H9 (cell line): ENCODE results near the gene SYNE4. TPM values are rescaled to one million over a fixed set of nuclear protein-coding genes. Genes with fewer than 3 reads are reported as not detected.

Source experiments
- DNase-seq: peaks from one replicate; pipeline ENCODE4 v3.0.0-alpha.2; 2017
- H2AFZ ChIP-seq: one replicate; pipeline ENCODE4 v1.6.1; 2013; ENCODE audit warnings: mild to moderate bottlenecking, low read length, control low read depth, moderate library complexity
- H2AK5ac ChIP-seq: 2 replicates; pipeline ENCODE4 v1.6.1; 2013; ENCODE audit warnings: low read length, control low read depth, mixed read lengths; ENCODE audit not compliant: insufficient read length
- H2BK120ac ChIP-seq: one replicate; pipeline ENCODE4 v1.6.1; 2013; ENCODE audit warnings: low read depth, mild to moderate bottlenecking, low read length, control low read depth, inconsistent platforms; ENCODE audit not compliant: poor library complexity, severe bottlenecking
- H2BK12ac ChIP-seq: 2 replicates; pipeline ENCODE4 v1.6.1; 2013; ENCODE audit warnings: low read length, control low read depth, mixed read lengths, low read depth; ENCODE audit not compliant: insufficient read length
- H2BK15ac ChIP-seq: 2 replicates; pipeline ENCODE4 v1.6.1; 2013; ENCODE audit warnings: low read depth, low read length, control low read depth
- H2BK20ac ChIP-seq: one replicate; pipeline ENCODE4 v1.6.1; 2013; ENCODE audit warnings: low read depth, mild to moderate bottlenecking, low read length, control low read depth, inconsistent platforms; ENCODE audit not compliant: poor library complexity, severe bottlenecking
- H2BK5ac ChIP-seq: 2 replicates; pipeline ENCODE4 v1.6.1; 2013; ENCODE audit warnings: low read length, control low read depth, mixed read lengths; ENCODE audit not compliant: insufficient read length
- H3K14ac ChIP-seq: 2 replicates; pipeline ENCODE4 v1.6.1; 2013; ENCODE audit warnings: low read length, control low read depth; ENCODE audit not compliant: insufficient read depth
- H3K18ac ChIP-seq: 2 replicates; pipeline ENCODE4 v1.6.1; 2013; ENCODE audit warnings: low read depth, mild to moderate bottlenecking, mixed read lengths, low read length, control low read depth; ENCODE audit not compliant: insufficient read length
- H3K23ac ChIP-seq: 2 replicates; pipeline ENCODE4 v1.6.1; 2013; ENCODE audit warnings: low read length, control low read depth, mixed read lengths, low read depth; ENCODE audit not compliant: insufficient read length
- H3K23me2 ChIP-seq: 2 replicates; pipeline ENCODE4 v1.6.1; 2013; ENCODE audit warnings: low read depth, mild to moderate bottlenecking, mixed read lengths, low read length, control low read depth; ENCODE audit not compliant: insufficient read length, poor library complexity, severe bottlenecking
- H3K27ac ChIP-seq: 2 replicates; pipeline ENCODE4 v1.5.1; 2013; ENCODE audit warnings: low read length, control low read depth, mixed read lengths, low read depth; ENCODE audit not compliant: insufficient read length
- H3K27me3 ChIP-seq: 2 replicates; pipeline ENCODE4 v1.6.1; 2013; ENCODE audit warnings: low read length, control low read depth, inconsistent platforms; ENCODE audit not compliant: insufficient read depth
- H3K4ac ChIP-seq: 2 replicates; pipeline ENCODE4 v1.6.1; 2013; ENCODE audit warnings: low read depth, mild to moderate bottlenecking, control low read depth, inconsistent platforms, low read length, moderate library complexity
- H3K4me1 ChIP-seq: 2 replicates; pipeline ENCODE4 v1.6.1; 2013; ENCODE audit warnings: low read length, control low read depth, inconsistent platforms; ENCODE audit not compliant: insufficient read depth
- H3K4me2 ChIP-seq: 2 replicates; pipeline ENCODE4 v1.6.1; 2013; ENCODE audit warnings: low read length, control low read depth, mixed read lengths; ENCODE audit not compliant: insufficient read length, insufficient read depth
- H3K56ac ChIP-seq: 2 replicates; pipeline ENCODE4 v1.6.1; 2013; ENCODE audit warnings: low read depth, mild to moderate bottlenecking, mixed read lengths, low read length, control low read depth; ENCODE audit not compliant: insufficient read length
- H3K79me1 ChIP-seq: 2 replicates; pipeline ENCODE4 v1.6.1; 2013; ENCODE audit warnings: low read depth, mild to moderate bottlenecking, moderate library complexity, low read length, control low read depth, inconsistent platforms; ENCODE audit not compliant: insufficient read depth, poor library complexity, severe bottlenecking
- H3K79me2 ChIP-seq: 2 replicates; pipeline ENCODE4 v1.6.1; 2013; ENCODE audit warnings: low read length, control low read depth, inconsistent platforms; ENCODE audit not compliant: insufficient read depth
- H3K9ac ChIP-seq: 2 replicates; pipeline ENCODE4 v1.6.1; 2013; ENCODE audit warnings: low read length, control low read depth, mixed read lengths; ENCODE audit not compliant: insufficient read length; ENCODE audit errors: extremely low read depth
- H3K9me3 ChIP-seq: one replicate; pipeline ENCODE4 v1.6.1; 2013; ENCODE audit warnings: low read depth, low read length, inconsistent platforms; ENCODE audit not compliant: control insufficient read depth
- H3T11ph ChIP-seq: one replicate; pipeline ENCODE4 v1.6.1; 2013; ENCODE audit warnings: mild to moderate bottlenecking, low read length, control low read depth, inconsistent platforms
- H4K20me1 ChIP-seq: one replicate; pipeline ENCODE4 v1.6.1; 2013; ENCODE audit not compliant: control insufficient read depth, insufficient read length, insufficient read depth
- H4K5ac ChIP-seq: 2 replicates; pipeline ENCODE4 v1.6.1; 2013; ENCODE audit warnings: low read depth, mild to moderate bottlenecking, mixed read lengths, low read length, control low read depth; ENCODE audit not compliant: insufficient read length
- H4K8ac ChIP-seq: replicated peaks from 2 replicates; pipeline ENCODE4 v1.6.1; 2013; ENCODE audit warnings: low read length, control low read depth, mixed read lengths, low read depth; ENCODE audit not compliant: insufficient read length
- H4K91ac ChIP-seq: 2 replicates; pipeline ENCODE4 v1.6.1; 2013; ENCODE audit warnings: low read depth, mild to moderate bottlenecking, moderate library complexity, mixed read lengths, low read length, control low read depth; ENCODE audit not compliant: insufficient read length
- H3K27ac Mint-ChIP-seq, 3 experiments: 2 replicates in 2 of 3; 3 replicates in 1 of 3; pipeline ENCODE4 v1.8.0; 2020 to 2021; ENCODE audit warnings: mixed read lengths in 3 of 3, mild to moderate bottlenecking in 1 of 3, moderate library complexity in 1 of 3
- H3K27me3 Mint-ChIP-seq: 2 replicates; pipeline ENCODE4 v1.8.0; 2021; ENCODE audit warnings: low read depth, mild to moderate bottlenecking, moderate library complexity, mixed read lengths
- H3K36me3 Mint-ChIP-seq, 3 experiments: 2 replicates in 2 of 3; 3 replicates in 1 of 3; pipeline ENCODE4 v1.8.0; 2020 to 2021; ENCODE audit warnings: low read depth in 3 of 3, mixed read lengths in 3 of 3; ENCODE audit not compliant: insufficient read depth in 1 of 3
- H3K4me1 Mint-ChIP-seq, 2 experiments: 2 replicates each; pipeline ENCODE4 v1.8.0; 2020; ENCODE audit warnings: mixed read lengths in 2 of 2
- H3K4me3 Mint-ChIP-seq, 2 experiments: 2 replicates in 1 of 2; 3 replicates in 1 of 2; pipeline ENCODE4 v1.8.0; 2020 to 2021; ENCODE audit warnings: mild to moderate bottlenecking in 2 of 2, mixed read lengths in 2 of 2, moderate library complexity in 1 of 2
- H3K9me3 Mint-ChIP-seq, 2 experiments: 2 replicates in 1 of 2; 3 replicates in 1 of 2; pipeline ENCODE4 v1.8.0; 2020; ENCODE audit warnings: mild to moderate bottlenecking in 2 of 2, mixed read lengths in 2 of 2, moderate library complexity in 1 of 2
- CTCF ChIP-seq: fragments of 200-600 bp; sonication (generic); conservative IDR thresholded peaks from 3 replicates; pipeline ENCODE4 v1.8.0; 2021; ENCODE audit warnings: antibody characterized with exemption, mild to moderate bottlenecking
- WGBS: extraction: QIAGEN DNeasy Blood & Tissue Kit; methylation state at CpG from one replicate; pipeline ENCODE4 v1.1.7; 2013; ENCODE audit warnings: missing lambda C conversion rate, low lambda C conversion rate, mixed read lengths; ENCODE audit not compliant: insufficient read length; ENCODE audit errors: extremely low coverage; 5-methylcytosine and 5-hydroxymethylcytosine counted together
- total RNA-seq: library from RNA; stranded (reverse); gene quantifications from 2 replicates; pipeline ENCODE4 v1.2.1, GENCODE V29; 2021

SYNE4 gene
- total RNA-seq, 1 experiment from 2014 or later: 19.2 TPM

- H3K9ac ChIP-seq: no peak overlapping the region
- Mint-ChIP-seq H3K27ac (no peak overlapping the region), H3K9me3 (no peaks in the 10 kb centered on the region; a peak in 2 of 5 replicates), H3K36me3 (peaks cover 9 to 35% (median 32%) of the 10 kb centered on the region in 3 experiments), H3K4me1 (peaks cover 18 to 21% of the 10 kb centered on the region in 2 experiments), H3K27me3 (peaks cover 1% of the 10 kb centered on the region; the same call in 1 of the 2 replicates), H3K4me3 (peak overlapping the region in 1 of 2 experiments; percentile 63; a peak in 3 of 5 replicates)
- H4K91ac ChIP-seq: no peak overlapping the region
- H2AK5ac ChIP-seq: no peak overlapping the region
- H3T11ph ChIP-seq: no peak overlapping the region
- H4K5ac ChIP-seq: no peak overlapping the region
- no peak overlapping the region for H4K8ac ChIP-seq
- H2BK5ac ChIP-seq: no peak overlapping the region
- no peak overlapping the region for H2BK20ac ChIP-seq
- no peak overlapping the region for H3K27ac ChIP-seq
- no peak overlapping the region for H3K23ac ChIP-seq
- no peaks in the 10 kb centered on the region for H3K79me1 ChIP-seq
- H3K14ac ChIP-seq: no peak overlapping the region
- DNase-seq: no peak
- no peak overlapping the region for H3K56ac ChIP-seq
- H3K79me2 ChIP-seq: no peaks in the 10 kb centered on the region
- no peak overlapping the region for H3K18ac ChIP-seq
- no CpG with 5 or more reads among the region's 5 CpGs for WGBS
- peaks cover 14% of the 10 kb centered on the region for H3K23me2 ChIP-seq
- no peaks in the 10 kb centered on the region for H3K4me1 ChIP-seq
- H2BK12ac ChIP-seq: no peak overlapping the region
- TF ChIP-seq CTCF: no peak
- H3K4me2 ChIP-seq: no peak overlapping the region
- no peak overlapping the region for H3K4ac ChIP-seq
- no peak overlapping the region for H2BK120ac ChIP-seq
- H2BK15ac ChIP-seq: no peak overlapping the region
- no peak overlapping the region for H2AFZ ChIP-seq
- H3K9me3 ChIP-seq: no peaks in the 10 kb centered on the region
- no peaks in the 10 kb centered on the region for H4K20me1 ChIP-seq
- H3K27me3 ChIP-seq: no peaks in the 10 kb centered on the region
Measured at GRCh38 chr19:36006955-36007354, 1.7 kb downstream of the SYNE4 start.
